ENCODE measurements around the gene SPOPL.

GRCh38 chr2:138503087-138503442 lies 1.5 kb downstream of the SPOPL start:
- no peak for TF ChIP-seq CTCF (IDR thresholded peaks at IDR 0.05; ENCODE audit: low read depth, low read length)
- no peak for TF ChIP-seq POLR2A (IDR thresholded peaks at IDR 0.05; ENCODE audit: extremely low read depth, insufficient read length)
